HG03108 (cell line): ENCODE results near the gene ERFE.

Experiments
- ATAC-seq: cut with Tn5 transposase; IDR thresholded peaks from one replicate; pipeline ENCODE4 v1.9.1; 2021; ENCODE audit warnings: moderate library complexity; ENCODE audit not compliant: unreplicated experiment

Gene ERFE

GRCh38 chr2:238203094-238203972 is 44.6 kb downstream of the ERFE start, which contains the start of gene ILKAP:
Gene ILKAP, minus strand, starts transcription at chr2:238203695. Its CDS starts 142 bp downstream, at chr2:238203553.
- peak; percentile 90 for ATAC-seq

- no peak for ATAC-seq
Observed at GRCh38 chr2:238203973-238204683, 45.4 kb downstream of the ERFE start.

- ATAC-seq: no peak
Observed at GRCh38 chr2:238207006-238207405, 48.2 kb downstream of the ERFE start.

- no peak for ATAC-seq
Observed at GRCh38 chr2:238216651-238217184, 57.9 kb downstream of the ERFE start.
